Smooth muscle cell (in vitro differentiated cells): Measurements from ENCODE around the gene RUVBL1. TPM values are rescaled to one million over a fixed set of nuclear protein-coding genes. Genes with fewer than 3 reads are reported as not detected.
A peak's percentile ranks its signal among the peaks of the same experiment; 100 is the strongest.

Experiments used
- DNase-seq: peaks from one replicate; lab custom pipeline; 2025; ENCODE audit not compliant: unreplicated experiment; lab: John Stamatoyannopoulos, UW
- H2AFZ ChIP-seq: fragments of 200-600 bp; sonication (generic); 2 replicates; pipeline ENCODE4 v1.6.0; 2016; ENCODE audit warnings: antibody characterized with exemption, low read depth, mild to moderate bottlenecking
- H3F3A ChIP-seq: fragments of 200-600 bp; sonication (generic); 2 replicates; pipeline ENCODE4 v1.6.0; 2017; ENCODE audit warnings: antibody characterized with exemption, low read depth
- H3K27ac ChIP-seq: fragments of 200-600 bp; sonication (generic); 2 replicates; pipeline ENCODE4 v1.5.1; 2016; ENCODE audit warnings: low read depth, mild to moderate bottlenecking
- H3K27me3 ChIP-seq: fragments of 200-600 bp; sonication (generic); 2 replicates; pipeline ENCODE4 v1.6.1; 2016; ENCODE audit warnings: low read depth, mild to moderate bottlenecking
- H3K36me3 ChIP-seq: fragments of 200-600 bp; sonication (generic); 2 replicates; pipeline ENCODE4 v1.5.1; 2016; ENCODE audit warnings: low read depth
- H3K4me1 ChIP-seq: fragments of 200-600 bp; sonication (generic); 2 replicates; pipeline ENCODE4 v1.5.1; 2016; ENCODE audit warnings: low read depth
- H3K4me2 ChIP-seq: fragments of 200-600 bp; sonication (generic); 2 replicates; pipeline ENCODE4 v1.6.0; 2016; ENCODE audit warnings: mild to moderate bottlenecking
- H3K4me3 ChIP-seq: fragments of 200-600 bp; sonication (generic); 2 replicates; pipeline ENCODE4 v1.5.1; 2016; ENCODE audit warnings: mild to moderate bottlenecking
- H3K79me2 ChIP-seq: fragments of 200-600 bp; sonication (generic); 2 replicates; pipeline ENCODE4 v1.6.0; 2016; ENCODE audit warnings: low read depth, mild to moderate bottlenecking
- H3K9ac ChIP-seq: fragments of 200-600 bp; sonication (generic); 2 replicates; pipeline ENCODE4 v1.6.0; 2016; ENCODE audit warnings: low read depth
- H3K9me3 ChIP-seq: fragments of 200-600 bp; sonication (generic); replicated peaks from 2 replicates; pipeline ENCODE4 v1.5.1; 2016; ENCODE audit warnings: low read depth
- H4K20me1 ChIP-seq: fragments of 200-600 bp; sonication (generic); 2 replicates; pipeline ENCODE4 v1.6.0; 2016; ENCODE audit warnings: low read depth
- CTCF ChIP-seq: fragments of 200-600 bp; sonication (generic); IDR thresholded peaks from 2 replicates; pipeline ENCODE4 v1.5.1; 2017; ENCODE audit warnings: borderline replicate concordance, mild to moderate bottlenecking, antibody characterized with exemption; ENCODE audit not compliant: insufficient read depth, poor library complexity, severe bottlenecking
- WGBS: methylation state at CpG from one replicate; pipeline ENCODE4 v1.1.7; 2016; ENCODE audit warnings: low lambda C conversion rate; 5-methylcytosine and 5-hydroxymethylcytosine counted together
- polyA plus RNA-seq: library from polyadenylated mRNA; unstranded; fragments of >200 nt; fragmentation: Nextera tagmentation; extraction: Ambion mirVana; gene quantifications from 2 replicates; pipeline ENCODE4 v1.2.1, GENCODE V29; 2016
- total RNA-seq: library from RNA; depleted of rRNA; stranded (reverse); fragments of >200 nt; gene quantifications from 2 replicates; pipeline ENCODE4 v1.2.3, GENCODE V29; 2014

The RUVBL1 gene
- total and polyA plus RNA-seq, 2 experiments from 2014 or later = 32.9 to 37.1 TPM

DNA sequence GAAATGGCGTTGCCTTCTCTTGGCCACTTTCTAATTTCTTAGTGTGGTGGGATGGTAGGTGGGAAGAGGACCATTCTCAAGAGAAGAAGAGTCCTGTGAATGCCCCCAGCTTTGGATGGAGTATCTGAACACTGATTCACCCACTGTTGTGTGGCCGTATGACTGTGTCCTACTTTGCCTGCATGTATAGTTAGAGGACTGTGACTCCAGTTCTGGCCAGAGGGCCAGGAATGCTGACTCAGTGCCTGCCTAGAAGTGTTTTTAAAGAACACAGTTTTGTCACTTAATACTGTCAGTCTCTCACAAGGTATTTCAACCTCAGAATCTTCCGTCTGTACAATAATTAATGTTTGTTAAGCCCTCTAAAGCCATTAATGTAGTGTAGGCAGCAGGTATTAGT lies 69.2 kb downstream of the RUVBL1 start:
- no peak for DNase-seq
- H4K20me1 ChIP-seq = peaks cover 67% of the 10 kb centered on the region
- peaks cover 12% of the 10 kb centered on the region for H3F3A ChIP-seq
- peaks cover 15% of the 10 kb centered on the region for H3K36me3 ChIP-seq
- no peak overlapping the region for H2AFZ ChIP-seq
- TF ChIP-seq CTCF = no peak
- no peaks in the 10 kb centered on the region for H3K27me3 ChIP-seq
- peak overlapping the region; percentile 92 for H3K4me3 ChIP-seq
- H3K27ac ChIP-seq = peak overlapping the region; percentile 97
- H3K79me2 ChIP-seq = peaks cover 59% of the 10 kb centered on the region
- 40% methylated on average over 3 of the region's 3 CpGs for WGBS
- H3K9me3 ChIP-seq = no peaks in the 10 kb centered on the region
- peak overlapping the region; percentile 94 for H3K4me2 ChIP-seq
- H3K9ac ChIP-seq = peak overlapping the region; percentile 97
- H3K4me1 ChIP-seq = peaks cover 18% of the 10 kb centered on the region

DNA sequence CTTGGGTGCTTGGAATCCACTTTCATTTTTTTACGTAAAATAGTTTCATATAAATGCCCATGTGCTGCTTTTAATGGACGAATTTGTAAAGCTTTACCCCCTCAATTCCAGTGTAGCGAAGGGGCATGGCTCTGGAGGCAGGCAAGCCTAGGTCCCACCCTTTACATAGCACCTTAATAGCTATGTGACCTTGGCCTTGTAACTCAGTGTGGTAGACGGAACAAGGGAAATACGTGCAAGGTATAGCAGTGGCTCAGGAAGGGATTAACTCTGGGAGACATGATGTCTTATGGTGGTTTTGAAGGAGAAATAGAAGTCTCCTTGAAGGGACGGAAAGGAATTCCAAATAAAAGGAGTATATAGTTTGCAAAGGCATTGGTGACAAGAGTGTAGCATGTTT lies 70.0 kb downstream of the RUVBL1 start:
- Histone ChIP-seq H3K27me3 (peaks cover 3% of the 10 kb centered on the region), H4K20me1 (peaks cover 59% of the 10 kb centered on the region), H2AFZ (no peak overlapping the region), H3F3A (peaks cover 11% of the 10 kb centered on the region), H3K36me3 (peaks cover 13% of the 10 kb centered on the region), H3K27ac (peak overlapping the region; percentile 97), H3K9me3 (no peaks in the 10 kb centered on the region), H3K4me3 (peak overlapping the region; percentile 92), H3K4me1 (peaks cover 18% of the 10 kb centered on the region), H3K79me2 (peaks cover 52% of the 10 kb centered on the region), H3K4me2 (peak overlapping the region; percentile 94), H3K9ac (peak overlapping the region; percentile 97)
- 63% methylated on average over 6 of the region's 6 CpGs for WGBS
- DNase-seq = no peak
- no peak for TF ChIP-seq CTCF

DNA sequence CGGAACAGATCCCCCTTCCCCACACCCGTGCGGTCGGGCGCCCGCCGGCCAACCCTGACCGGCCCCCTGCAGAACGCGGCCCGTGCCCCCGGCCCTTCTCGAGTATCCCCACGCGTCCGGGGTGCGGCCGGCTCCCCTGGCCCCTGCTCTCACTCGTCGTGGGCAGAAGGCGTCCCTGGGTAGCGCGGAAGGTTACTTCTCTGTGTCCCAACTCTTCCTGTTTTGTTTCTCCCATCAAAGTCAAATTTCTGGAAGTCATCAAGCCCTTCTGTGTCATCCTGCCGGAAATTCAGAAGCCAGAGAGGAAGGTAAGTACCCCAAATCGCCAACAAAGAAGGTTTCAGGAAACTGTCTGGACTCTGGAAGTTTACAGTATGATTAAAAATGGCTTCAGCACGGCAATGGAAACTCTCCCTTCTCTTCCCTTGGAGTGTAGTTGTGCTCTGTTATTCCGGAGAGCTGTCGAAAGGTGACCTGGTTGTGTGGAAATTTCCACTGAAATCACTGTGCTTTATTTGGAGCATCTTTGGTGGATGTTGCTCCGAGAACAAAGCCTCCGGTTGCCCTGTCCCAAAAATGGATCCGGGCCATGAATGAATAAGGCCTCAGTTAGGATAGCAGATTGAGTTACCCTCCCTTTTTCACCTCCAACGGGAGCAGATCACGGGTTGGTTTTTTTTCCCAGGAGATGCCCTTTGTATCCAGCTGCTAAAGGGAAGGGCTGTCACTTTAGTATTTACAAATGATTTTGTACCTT lies 70.8 kb downstream of the RUVBL1 start:
- WGBS = 3% methylated on average over 28 of the region's 33 CpGs
- Histone ChIP-seq H3K79me2 (peaks cover 48% of the 10 kb centered on the region), H3K4me1 (peaks cover 18% of the 10 kb centered on the region), H3K4me3 (peak overlapping the region; percentile 92), H2AFZ (peak overlapping the region; percentile 16), H3K36me3 (peaks cover 12% of the 10 kb centered on the region), H3K9ac (peak overlapping the region; percentile 97), H3K4me2 (peak overlapping the region; percentile 94), H3K27me3 (peaks cover 11% of the 10 kb centered on the region), H3K27ac (peak overlapping the region; percentile 97), H3F3A (peaks cover 9% of the 10 kb centered on the region), H4K20me1 (peaks cover 51% of the 10 kb centered on the region), H3K9me3 (no peaks in the 10 kb centered on the region)
- no peak for TF ChIP-seq CTCF
- DNase-seq = no peak
